ENCODE measurements around the gene SRSF9.
"Not testable (repeated sequence)": the region's sequence is repeated elsewhere in the genome, so short reads cannot be mapped to it uniquely, and the experiment has no call there.

SRSF9 gene

DNA sequence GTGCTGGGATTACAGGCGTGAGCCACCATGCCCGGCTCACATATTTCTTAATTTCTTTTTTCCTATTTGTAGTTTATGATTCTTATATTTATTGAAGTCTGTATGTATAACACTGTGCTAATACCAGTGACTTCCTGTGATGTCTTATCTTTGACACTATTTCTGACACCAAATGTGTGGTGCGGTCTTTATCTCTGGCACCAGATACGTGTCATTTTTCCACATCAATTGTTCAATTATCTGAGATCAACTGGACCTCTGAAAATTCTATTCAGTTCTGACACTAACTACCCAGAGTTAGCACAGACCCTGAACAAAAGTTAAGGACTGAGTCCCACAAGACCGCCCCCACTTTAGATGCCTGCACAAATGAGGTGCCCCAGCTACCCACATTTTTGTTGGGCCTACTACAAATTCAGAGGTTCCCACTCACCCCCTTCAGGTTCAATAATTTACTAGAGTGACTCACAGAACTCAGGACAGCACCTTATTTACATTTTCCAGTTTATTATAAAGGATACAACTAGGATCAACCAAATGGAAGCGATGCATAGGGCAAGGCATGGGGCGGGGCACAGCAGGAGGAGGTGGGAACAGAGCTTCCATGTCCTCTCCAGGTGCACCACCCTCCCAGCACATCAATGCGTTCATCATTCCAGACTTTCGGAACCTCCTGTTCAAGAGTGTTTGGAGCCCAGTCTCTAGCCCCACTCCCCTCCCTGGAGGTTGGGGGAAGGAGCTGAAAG, 11.6 kb upstream of the SRSF9 start:
- no peak for DNase-seq

DNA sequence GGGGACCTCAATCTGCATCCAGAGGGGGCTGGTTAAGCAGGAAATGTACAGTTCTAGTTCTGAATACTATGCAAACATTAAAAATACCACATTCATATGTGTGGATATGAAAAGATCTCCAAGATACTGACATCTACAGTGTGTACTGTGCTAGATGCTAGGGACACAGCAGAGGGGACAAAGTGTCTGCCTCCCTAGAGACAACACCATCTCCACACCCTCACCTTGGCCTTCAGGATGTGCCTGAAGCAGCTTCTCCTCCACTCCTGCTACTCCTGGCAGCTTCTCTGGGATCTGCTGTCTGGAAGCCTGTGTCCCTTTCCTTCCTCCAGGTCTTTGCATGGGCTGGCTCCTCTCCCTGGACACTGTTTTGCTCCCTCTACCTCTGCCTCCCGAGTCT, 10.7 kb upstream of the SRSF9 start:
- no peak for DNase-seq

DNA sequence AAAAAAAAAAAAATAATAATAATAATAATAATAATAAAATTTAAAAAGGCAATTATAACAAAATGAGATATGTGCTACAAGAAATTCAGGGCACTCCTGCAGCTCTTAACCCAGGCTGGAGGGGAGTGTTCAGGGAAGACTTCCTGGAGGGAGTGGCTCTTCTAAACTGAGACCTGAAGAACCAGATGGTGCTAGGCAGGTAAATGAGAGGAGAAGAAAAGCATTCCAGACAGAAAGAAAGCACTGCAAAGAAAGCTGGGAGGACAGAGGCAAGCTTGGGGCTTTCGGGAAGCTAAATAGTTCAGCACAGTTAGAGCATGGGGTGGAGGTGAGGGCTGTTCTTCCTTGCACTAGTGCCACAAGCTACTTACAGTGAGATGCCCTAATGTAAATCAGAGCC, 9.9 kb upstream of the SRSF9 start:
- no peak for DNase-seq

DNA sequence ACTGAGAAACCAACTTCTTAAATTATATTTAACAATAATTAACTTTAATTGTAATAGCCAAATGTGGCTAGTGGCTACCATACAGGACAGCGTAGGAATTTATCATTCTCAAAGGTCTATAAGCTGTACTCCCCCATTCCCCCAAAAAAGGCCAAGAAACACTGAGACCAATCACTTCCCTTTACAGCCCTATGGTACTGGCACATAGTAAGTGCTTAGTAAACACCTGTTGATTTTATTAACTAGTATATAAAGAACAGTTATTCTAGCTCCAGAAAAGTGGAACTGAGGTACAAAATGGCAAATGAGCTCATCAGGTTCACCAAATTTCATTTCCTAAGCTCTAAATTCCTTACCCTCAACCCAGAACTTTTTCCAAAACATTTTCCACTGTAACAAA, 6.1 kb upstream of the SRSF9 start:
- no peak for DNase-seq

DNA sequence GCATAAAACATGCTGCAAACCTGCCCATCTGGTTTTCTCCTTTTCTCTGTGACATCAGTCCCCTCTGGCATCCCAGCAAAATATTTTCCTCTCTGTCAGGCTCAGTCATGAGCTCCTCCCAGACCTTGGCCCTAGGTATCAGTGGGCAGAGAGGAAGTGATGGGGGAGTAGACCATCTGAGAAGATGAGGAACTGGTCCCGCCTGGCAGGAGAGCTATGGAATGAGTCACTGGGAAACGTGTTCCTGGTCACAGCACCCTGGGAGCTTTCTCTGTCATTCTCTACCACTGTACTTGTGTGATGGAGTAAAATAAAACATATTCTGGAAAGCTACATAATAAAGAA, 5.0 kb upstream of the SRSF9 start:
- no peak for DNase-seq

DNA sequence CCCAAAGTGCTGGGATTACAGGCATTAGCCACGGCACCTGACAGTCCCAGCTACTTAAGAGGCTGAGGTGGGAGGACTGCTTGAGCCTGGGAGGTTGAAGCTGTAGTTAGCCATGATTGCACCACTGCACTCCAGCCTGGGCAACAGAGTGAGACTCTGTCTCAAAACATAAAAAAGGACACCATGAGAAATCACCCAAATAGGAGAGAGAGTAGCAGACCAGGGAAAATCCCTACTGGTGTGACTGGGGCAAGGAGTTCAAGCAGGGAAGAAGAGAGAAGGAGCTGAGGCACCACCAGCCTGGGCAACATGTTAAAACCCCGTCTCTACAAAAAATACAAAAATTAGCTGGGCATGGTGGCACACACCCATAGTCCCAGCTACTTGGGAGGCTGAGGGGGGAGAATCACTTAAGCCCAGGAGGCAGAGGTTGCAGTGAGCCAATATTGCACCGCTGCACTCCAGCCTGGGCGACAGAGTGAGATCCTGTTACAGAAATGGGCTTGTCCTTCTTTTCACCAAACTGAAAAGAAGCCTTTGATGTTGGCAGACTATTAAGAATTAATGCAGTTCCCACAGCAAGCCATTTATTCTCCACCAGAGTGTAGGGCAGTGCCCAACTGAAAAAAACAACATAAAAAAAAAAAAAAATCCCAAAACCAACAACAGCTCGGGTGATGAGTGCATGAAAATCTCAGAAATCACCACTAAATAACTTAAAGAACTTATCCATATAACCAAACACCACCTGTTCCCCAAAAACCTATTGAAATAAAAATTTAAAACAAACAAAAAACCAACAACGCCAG, 4.5 kb upstream of the SRSF9 start:
- DNase-seq = no peak

DNA sequence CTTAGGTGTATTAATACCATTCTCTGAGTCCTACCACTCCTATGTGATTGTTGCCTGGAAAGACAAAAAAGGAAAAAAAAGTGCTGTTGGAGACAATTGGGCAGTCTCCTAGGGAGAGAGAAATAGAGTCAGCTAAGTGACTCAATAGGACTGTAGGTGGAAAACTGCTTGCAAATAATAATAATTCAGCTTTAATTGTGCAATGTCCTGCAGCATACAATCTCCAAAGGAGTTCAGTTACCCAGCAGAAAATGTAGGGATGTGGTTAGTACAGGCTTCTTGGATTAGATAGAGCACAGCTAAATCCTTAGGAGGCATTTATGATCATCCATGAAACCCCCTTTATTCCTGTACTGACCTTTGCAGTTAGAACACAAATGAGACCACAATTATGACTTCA, 3.0 kb upstream of the SRSF9 start:
- no peak for DNase-seq

DNA sequence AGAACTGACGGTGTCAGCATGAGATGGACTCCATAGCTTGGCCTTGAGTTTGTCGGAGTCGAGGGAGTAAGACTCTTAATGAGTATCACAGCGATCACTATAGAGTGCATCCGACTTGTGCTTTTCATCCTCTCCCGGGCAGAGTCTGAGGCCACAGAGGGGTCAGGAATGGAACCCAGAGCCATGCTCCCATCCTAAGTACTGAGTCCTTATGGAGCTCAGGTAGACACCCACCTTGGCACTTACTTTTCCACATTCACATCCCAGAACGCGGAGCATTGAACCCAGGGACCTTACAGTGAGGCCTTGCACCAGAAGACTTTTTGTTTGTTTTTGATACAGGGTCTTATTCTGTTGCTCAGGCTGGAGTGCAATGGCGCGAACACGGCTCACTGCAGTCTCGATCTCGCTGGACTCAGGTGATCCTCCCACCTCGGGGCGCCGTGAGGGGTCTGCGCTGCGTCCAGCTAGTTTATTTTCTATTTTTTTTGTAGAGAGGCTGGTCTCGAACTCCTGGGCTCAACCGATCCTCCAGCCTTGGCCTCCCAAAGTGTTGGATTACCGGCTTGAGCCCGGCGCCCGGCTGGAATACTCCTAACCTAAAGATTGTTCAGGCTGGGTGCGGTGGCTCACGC, 719 bp upstream of the SRSF9 start:
- no peak for DNase-seq

DNA sequence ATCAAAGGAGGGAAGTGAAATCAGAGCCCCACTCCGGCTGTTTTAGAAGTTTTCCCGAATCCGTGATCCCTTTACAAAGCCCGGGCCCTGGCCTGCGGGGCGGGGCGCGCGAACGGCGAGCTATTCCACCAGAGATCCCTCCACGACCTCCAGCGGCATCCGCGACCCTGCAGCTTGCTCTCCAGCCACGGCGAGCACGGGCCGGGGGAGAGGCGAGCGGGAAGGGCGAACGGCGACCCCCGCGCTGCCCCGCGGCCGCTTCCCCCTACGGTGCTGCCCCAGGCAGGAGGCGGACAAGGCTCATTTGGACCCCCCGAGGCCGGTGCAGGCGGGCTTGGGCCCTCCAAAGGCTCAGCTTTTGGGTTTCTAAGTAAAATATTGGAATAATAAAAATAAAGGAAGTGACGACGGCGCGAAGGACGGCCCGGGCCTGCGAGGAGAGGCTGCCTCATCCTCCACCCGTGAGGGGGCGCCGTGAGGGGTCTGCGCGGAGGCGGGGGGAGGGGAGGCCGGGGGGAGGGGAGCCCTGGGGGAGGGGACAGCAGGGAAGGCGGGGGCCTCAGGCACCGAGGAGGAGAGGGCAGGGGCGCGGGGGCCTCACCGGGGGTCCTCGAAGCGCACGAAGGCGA, 613 bp downstream of the SRSF9 start:
- DNase-seq = no peak

DNA sequence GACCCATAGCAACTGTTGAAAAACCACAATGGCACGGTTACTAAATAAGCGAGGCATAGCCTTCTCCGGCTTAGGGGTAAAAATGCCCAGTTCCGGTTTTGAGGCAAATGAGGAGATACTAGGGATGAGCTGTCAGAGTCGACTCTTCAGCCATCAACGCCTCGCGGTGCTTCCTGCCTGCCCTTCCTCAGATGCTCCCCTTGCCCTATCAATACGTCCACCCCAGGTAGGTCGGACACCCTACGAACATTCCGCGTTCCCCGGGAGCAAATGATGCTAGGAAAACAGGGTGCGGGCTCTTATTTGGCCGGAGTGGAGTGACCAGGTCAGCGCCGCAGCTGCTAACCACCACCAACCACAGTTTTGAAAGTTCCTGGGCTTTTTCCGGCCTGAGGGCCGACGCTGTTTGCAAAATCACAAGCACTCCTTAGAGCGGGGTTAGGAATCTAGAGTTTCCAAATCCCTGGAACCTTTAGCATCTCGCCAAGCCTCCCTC, 1.2 kb downstream of the SRSF9 start:
- no peak for DNase-seq

DNA sequence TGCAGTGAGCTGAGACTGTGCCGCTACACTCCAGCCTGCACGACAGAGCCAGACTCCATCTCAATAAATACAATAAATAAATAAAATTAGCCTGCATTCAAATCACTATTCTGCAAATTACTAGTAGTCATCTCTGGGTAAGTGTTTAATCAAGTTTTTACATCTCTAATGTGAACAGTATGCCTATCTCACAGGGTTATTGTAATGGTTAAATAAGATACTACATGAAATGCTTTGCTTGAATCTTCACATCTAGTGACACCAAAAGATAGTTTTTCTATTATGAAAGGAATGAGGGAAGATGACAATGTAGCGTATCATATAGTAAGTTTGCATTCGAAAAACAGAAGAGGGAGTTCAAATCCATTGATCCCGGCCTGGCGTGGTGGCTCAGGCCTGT, 2.1 kb downstream of the SRSF9 start:
- no peak for DNase-seq

DNA sequence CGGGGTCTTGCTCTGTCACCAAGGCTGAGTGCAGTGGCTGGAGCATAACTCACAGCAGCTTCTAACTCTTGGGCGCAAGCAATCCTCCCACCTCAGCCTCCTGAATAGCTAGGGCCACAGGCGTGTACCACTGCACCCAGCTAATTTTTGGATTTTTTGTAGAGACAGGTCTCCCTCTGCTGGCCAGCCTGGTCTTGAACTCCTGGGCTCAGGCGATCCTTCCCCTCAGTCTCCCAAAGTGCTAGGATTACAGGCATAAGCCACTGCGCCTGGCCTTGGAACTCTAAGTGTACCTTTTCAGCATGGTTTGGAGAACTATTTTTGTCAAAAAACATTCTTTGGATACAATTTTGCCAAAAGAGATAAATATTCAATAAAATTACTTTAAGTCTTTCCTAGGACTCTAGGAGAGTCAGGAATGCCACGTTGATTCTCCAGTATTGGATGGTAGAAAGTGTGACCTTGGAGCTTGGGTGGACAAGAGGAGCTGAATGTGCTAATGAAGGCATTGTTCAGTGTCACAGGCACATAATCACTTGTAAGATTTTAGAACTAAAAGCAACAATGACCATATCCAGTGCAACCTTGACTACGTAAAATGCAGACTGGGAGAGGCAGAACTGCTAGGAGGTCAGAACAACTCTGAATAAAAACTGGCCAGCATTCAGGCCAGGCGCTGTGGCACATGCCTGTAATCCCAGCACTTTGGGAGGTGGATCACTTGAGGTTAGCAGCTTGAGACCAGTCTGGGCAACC, 2.8 kb downstream of the SRSF9 start:
- DNase-seq = no peak

DNA sequence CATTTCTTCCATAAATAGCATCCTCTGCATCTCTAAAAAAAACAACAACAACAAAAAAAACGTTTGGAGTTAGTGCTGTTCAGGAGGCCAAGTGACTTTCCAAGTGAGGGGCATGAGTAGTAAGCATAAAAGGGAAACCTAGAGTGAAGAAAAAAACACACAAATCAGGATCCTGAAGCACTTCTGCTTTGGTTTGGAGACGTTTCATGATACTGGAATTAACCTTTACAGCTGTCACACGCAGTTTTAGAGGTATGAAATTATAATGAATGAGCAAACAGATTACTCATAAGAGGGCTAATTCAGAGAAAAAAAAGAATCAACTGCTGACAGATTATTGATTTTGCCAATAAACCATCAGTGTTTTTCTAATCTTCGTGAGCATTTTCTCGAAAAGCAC, 3.8 kb downstream of the SRSF9 start:
- DNase-seq = no peak

DNA sequence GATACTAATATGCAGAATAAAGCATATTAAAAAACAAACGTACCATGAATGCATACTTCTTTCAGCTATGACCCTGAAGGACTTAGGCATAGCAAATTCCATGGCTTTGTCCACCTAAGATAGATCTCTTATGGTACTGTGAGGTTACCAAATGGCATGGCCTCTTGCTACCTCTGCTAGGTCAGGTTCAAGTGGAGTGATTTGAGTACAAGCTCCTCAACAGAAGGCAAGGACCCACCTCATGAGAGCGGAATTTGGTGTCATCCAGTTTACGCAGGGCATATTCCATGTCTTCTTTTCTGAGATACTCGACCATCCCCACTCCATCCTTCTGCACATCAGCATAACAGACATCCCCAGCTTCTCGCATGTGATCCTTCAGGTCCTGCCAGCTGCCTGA, 5.8 kb downstream of the SRSF9 start:
- DNase-seq = no peak

DNA sequence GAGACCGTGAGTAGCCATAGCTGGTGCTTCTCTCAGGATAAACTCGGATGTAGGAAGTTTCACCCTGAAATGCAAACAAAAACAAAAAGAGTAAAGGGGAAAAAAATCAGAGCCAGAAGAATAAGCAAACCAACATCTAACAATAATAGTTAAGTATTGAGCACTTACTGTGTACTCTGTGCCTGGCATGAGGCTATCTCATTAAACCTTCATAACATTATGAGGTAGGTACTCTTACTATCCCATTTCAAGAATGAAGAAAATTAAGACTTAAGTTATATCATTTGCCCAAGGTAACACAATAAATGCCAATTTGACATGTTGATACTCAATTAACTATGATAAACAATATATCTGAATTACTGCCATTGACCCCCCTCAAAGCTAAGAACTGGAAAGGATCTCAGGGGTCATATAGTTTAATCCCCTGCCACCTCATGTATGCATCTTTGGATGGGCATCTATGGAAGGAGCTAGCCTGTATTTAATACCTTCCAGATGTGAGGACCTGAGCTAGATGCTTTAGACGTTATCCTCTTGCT, 7.4 kb downstream of the SRSF9 start:
- DNase-seq = no peak

DNA sequence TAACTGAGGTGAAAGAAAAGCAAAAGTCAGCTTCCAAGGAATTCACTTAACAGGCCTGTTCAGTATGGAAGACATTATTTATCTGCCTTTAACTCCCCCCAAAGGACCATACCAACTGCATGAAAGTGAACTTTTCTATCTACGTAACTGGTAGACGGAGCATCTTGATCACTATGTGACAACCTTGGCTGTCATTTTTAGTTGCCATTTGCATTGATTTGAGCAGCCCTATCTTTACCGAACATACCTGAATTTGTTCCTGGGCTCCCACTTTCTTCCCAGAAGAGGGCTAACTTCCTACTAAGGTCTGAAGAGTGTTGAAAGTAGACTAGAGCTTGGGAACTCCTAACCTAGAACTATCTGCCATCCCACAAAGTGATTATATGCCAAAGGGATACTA, 9.4 kb downstream of the SRSF9 start:
- DNase-seq = no peak

DNA sequence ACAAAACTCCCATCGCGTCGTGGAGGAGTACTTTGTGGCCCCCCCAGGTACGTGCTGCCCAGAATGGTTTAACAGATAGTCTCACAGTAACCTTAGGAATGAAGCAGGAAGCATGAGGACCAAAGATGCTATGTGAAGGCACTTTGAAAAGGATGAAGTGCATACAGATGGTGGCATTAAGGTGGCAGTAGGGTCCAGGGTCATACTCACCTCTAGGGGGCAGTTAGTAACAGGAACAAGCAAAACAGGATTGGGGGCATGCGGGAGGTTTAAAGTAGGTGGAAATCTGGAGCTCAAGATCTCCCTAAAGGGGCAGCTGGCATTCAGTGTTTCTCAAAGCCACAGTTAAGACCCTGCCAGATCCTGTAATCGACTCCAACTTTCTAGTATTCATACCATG, 12.4 kb downstream of the SRSF9 start:
- DNase-seq = no peak

DNA sequence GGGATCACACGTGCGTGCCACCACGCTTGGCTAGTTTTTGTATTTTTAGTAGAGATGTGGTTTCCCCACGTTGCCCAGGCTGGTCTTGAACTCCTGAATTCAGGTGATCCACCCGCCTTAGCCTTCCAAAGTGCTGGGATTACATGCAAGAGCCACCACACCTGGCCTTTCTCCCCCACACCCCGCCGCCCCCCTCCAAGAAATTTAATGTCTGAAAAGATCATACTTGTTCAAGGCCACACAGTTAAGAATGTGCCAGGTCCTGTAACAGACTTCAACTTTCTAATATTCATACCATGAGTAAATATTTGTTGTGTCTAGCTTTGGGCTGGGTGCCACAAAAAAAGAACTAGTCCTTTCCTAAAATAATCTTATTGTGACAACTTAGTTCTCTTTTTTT, 14.2 kb downstream of the SRSF9 start:
- DNase-seq = no peak

DNA sequence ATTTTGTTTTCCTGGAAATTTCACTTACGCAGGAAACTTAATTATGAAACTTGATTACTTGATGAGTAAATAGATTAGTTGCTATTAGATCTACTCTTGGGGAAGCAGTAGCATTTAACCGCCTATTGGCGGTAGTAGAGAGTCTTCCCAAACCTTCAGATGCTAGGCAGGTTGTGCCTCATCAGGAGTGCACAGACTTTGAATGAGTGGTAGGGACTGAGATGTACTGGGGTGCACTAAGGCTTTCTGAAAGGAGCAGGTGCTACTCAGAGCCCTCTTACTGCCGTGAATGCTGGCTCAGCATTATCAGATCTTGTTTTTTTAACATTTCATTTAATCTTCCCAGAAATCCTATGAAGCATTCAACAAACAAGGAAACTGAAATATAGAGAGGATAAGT, 15.6 kb downstream of the SRSF9 start:
- no peak for DNase-seq

DNA sequence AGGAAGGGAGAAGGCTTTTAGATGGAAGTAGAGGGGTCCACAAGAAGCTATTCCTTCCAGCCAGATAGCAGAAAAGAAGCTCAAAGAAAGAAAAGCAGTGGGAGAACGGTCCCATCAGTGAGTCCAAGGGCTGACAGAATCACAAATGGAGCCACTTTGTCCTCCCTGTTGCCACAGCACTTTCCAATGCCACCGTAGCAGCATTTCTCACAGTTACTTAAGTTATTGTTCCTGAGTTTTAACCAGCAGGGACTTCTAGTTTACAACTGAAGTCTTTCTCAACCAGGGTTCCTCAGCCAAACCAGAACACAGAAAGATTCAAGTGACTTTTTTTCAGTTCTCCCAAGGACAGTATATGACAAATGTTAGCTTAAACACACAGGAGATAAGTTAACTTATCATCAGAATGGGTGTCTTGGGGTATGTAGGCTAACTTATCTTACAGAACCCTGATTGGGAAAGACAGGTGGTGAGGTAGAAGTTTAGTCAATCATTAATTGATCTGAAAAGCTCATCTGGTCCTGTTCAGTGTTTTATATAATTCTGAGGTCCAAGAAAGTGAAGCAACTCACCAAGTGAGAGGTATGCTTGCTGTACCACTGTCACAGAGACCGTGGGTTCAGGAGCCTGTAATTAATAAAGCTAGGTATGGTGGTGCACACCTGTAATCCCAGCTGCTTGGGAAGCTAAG, 16.3 kb downstream of the SRSF9 start:
- DNase-seq = no peak

DNA sequence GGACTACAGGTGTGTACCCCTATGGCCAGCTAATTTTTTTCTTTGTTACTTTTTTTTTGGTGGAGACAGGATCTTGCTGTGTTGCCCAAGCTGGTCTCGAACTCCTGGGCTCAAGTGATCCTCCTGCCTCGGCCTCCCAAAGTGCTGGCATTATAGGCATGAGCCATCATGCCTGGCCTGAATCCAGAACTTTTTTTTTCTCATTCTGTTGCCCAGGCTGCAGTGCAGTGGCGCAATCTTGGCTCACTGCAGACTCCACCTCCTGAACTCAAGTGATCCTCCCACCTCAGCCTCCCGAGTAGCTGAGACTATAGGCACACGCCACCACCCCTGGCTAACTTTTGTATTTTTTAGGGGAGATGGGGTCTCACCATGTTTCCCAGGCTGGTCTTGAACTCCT, 17.0 kb downstream of the SRSF9 start:
- not testable (repeated sequence) for DNase-seq

DNA sequence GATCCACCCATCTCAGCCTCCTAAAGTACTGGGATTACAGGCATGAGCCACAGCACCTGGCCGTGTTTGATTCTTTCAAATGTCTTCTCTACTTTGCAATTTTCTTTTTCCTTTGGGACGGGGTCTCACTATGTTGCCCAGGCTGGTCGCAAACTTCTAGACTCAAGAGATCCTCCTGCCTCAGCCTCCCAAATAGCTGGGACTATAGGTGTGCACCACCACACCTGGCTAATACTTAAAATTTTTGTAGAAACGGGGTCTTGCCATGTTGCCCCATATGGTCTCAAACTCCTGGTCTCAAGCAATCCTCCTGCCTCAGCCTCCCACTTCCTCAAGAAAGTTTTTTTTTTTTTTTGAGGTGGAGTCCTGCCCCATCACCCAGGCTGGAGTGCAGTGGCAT, 21.6 kb downstream of the SRSF9 start:
- DNase-seq = no peak
